HG03558 (cell line): ENCODE data around the gene ALCAM.

Experiments
- ATAC-seq: cut with Tn5 transposase; IDR thresholded peaks from one replicate; pipeline ENCODE4 v1.9.1; 2021; ENCODE audit warnings: moderate number of reproducible peaks; ENCODE audit not compliant: unreplicated experiment; ENCODE audit errors: extremely low read depth

ALCAM gene

DNA sequence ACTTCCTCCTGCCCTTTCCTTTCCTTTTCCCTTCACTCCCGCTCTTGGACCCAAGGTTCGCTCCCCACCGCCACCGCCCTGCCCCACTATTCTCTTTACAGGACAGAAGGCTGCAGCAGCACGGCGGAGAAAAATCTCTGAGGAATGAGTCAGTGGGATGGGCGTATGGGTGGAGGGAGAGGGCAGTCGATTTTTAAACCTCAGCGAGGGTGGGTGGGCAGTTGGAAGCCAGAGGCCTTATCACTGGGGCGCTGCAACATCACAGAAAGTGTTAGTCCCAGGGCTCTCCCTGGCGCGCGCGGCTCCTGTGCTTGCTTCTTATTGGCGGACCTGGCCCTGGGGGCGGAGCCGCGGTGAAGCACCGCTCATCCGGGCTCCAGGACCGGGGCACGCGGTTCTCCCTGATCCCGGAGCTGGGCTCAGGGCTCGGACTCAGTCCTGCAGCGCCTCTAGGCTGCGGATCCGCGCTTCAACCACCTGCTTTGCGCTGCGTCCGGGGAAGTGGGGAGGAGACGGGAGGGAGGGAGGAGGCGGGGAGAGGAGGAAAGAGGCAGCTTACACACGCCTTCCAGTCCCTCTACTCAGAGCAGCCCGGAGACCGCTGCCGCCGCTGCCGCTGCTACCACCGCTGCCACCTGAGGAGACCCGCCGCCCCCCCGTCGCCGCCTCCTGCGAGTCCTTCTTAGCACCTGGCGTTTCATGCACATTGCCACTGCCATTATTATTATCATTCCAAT lies at the start of gene ALCAM:
ALCAM (plus strand) TSS at position 584 of the 737 bp plus-strand sequence.
- peak; percentile 42 for ATAC-seq

DNA sequence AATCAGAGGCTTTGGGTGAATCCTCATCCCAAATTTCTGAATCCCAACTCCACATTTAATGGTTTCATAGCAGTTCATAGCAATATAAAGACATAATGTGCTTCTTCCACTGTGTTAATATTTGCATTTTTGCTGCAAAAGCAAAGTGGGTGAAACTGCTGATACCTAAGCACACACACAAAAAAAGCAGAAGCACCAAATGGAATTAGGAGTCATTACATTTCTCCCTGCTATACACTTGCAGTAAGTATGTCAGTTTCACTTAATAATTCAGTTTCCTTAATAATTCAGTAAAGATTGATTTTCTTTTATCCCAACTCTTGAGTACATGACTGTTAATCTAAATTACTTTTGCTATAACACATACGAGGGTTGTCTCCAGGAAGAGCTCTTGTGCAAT lies 48.9 kb upstream of the ALCAM start:
- no peak for ATAC-seq

DNA sequence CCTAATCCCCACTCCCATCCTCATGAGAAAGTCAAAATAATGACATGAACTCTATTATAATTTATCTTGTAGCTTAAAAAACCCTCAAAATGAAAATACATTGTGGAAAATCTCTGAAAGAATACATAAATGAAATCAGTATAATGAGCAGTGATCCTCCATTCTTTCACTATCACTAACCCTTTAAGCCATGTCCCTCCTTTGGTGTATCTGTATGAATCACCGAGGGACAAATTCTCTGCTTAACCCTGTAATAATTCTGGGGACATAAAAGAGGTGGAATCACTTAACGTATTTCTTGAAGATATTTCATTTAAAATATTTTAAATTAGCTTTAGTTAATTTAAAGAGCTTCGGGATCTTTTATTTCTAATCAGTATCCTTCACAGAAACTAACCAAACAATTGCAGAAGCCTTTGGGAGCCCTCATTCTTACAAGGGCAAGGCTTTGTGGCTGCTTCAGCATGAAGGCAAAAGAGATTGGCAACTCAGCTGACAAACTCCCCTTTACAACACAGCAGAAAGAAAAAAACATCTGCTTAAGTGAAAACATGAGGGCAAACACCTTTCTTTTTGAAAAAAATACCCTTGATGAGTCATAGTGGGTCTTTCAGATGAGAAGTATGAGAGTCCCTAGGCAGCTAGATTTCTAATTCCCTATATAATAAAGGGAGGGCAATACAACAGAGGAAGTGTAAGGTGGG lies 44.0 kb upstream of the ALCAM start:
- peak; percentile 96 for ATAC-seq

DNA sequence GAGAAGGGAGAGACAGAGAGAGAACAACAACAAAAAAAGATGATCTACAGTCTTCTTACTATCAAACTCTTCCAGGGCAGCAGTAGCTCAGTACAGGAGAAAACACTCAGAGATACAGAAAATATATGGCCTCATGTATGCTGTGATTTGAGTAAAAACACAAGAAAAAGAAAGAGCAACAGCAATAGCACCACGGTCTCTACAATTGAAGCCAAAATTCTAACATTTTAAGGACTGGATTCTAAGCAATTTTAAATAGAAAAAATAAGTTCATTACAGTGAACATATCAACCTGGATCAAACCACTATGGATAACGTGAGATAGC lies 43.5 kb upstream of the ALCAM start:
- peak; percentile 22 for ATAC-seq

DNA sequence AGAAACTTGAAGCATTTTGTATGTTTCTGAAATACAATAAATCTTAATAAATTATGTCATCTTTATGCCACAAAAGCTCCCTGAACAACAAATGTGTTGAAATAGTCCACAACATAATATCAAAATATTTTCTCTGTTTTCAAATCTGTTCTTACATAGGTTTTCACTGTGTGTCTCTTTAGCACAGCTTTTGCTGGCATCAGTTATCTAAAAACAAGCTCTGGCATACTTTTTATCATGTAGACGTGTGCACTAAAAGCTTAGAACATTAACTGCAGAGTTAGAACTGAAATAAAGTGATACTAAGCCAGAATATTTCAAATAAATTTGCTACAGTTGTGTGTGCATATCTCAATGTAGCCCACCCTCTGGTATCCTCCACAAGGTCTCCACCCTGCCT lies 41.8 kb upstream of the ALCAM start:
- ATAC-seq, result no peak

DNA sequence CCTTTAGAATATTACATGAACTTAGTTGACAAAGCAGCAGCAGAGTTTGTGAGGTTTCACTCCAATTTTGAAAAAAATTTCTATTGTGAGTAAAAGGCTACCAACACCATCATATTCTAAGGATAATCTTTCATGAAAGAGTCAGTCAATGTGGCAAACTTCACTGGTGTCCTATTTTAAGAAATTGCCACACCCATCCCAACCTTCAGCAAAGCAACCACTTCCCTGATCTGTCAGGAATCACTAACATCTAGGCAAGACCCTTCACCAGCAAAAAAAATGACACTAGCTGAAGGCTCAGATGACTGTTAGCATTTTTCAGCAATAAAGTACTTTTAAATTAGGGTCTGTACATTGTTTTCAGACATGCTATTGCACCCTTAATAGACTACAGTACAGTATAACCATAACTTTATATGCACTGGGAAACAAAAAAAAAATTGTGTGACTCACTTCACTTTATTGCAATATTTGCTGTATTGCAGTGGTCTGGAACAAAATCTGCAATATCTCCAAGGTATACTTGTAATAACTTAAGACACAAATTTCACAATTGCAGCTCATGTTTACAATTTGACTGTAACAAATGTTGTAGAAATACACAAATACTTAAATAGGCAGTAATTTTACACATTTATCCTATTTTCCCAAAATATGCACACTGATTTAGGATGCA lies 38.9 kb upstream of the ALCAM start:
- ATAC-seq, result no peak

DNA sequence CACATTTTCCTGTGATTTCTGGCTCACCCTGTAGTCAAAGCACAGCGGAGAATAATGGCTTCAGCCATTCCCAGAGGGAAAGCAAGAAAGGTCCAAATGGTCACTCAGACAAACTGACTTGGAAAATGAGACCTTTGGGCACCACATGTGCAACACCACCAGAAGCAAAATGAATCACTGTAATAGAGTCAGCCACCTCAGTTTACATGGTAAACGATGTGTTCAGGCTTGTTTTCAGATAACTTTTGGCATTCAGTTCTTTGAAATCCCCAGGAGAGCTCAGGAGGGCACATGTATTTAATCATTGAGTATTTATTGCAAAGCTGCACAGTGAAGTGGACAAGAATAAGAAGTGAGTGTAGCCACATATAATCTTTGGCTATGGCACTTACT lies 38.4 kb upstream of the ALCAM start:
- no peak for ATAC-seq

DNA sequence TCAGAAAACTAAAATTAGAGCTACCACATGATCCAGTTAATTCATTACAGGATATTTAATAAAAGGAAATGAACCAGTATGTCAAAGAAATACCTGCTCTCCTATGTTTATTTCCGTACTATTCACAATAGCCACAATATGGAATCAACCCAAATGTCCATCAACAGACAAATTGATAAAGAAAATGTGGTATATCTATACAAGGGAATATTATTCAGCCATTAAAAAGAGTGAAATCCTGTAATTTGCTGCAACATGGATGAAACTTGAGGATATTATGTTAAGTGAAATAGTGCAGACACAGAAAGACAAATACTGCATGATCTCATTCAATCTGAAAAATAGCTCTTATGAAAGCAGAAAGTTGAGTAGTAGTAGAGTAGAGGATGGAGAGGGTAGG lies 33.7 kb upstream of the ALCAM start:
- no peak for ATAC-seq

DNA sequence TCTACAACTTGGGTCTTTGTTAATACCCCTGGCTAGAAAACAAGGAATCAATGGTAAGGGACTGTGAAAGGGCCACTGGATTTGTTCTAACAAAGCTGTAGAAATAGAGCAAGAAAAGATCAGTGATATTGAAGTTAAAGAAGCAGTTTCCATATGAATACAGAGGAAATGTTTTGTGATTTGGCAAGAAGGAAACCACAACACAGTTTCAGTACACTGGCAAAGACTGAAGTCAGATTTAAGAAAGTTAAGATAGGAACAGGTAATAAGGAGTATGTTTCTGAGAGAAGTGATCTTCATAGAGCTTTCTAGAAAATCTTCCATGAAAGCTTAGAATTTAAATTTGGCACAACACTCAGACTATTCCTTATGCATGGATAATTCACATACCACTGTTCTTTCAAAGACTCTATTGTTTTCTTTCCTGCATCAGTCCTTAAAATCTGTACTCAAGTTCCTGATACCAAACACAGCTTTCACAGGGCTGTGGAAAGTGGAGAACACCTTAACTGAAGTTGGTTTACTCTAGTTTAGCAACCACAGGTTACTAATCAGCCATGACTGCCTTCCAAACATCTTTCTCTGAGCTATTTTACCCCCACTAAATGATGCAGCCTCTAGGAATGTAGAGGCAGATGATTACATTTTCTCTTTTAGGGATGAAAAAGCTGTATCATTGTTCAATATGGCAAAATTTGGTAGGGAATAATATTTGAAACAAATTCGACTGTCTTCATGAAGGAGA lies 32.4 kb upstream of the ALCAM start:
- ATAC-seq, result peak; percentile 62

DNA sequence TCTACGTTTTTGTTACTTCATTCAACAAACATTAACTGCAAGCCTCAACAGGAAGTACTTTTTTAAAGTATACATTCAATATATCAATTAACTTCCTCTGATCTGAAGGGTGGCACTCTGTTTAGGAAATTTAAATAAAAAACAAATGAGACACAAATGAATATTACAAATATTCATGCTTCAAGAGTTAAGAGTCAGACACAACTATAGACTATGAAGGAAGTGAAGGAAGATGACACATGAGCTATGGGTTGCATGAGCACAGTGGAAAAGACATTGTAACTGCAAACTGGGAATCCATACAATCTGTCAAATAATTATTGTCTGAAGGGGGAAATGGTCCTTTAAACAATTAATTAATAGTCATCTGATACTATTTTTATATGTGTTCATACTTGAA lies 26.8 kb upstream of the ALCAM start:
- no peak for ATAC-seq

DNA sequence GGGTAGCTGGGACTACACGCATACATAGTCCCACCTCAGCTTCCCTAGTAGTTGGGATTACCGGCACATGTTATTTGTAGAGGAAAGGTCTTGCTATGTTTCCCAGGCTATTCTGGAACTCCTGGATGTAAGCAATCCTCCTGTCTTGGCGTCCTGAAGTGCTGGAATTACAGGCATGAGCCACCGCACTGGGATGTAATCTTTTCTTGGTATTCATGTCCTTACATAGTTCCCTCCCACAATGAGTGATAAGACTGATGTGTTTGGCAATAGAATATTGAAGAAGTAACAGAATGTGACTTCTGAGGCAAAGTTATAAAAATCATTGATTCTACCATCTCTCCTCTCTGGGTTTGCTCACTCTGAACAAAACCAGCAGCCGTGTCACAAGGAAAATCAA lies 22.7 kb upstream of the ALCAM start:
- no peak for ATAC-seq

DNA sequence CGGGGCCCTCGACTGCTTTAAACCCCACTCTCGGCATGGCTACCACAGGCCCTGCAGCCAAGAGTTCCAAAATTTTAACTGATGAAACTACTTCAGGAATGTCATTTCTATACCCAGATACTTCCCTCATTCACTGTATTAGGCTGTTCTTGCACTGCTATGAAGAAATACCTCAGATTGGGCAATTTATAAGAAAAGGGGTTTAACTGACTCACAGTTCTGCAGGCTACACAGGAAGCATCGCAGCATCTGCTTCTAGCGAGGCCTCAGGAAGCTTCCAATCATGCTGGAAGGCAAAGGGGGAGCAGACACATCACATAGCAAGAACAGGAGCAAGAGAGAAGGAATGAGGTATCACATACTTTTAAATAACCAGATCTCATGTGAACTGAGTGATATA lies 21.6 kb upstream of the ALCAM start:
- ATAC-seq, result no peak

DNA sequence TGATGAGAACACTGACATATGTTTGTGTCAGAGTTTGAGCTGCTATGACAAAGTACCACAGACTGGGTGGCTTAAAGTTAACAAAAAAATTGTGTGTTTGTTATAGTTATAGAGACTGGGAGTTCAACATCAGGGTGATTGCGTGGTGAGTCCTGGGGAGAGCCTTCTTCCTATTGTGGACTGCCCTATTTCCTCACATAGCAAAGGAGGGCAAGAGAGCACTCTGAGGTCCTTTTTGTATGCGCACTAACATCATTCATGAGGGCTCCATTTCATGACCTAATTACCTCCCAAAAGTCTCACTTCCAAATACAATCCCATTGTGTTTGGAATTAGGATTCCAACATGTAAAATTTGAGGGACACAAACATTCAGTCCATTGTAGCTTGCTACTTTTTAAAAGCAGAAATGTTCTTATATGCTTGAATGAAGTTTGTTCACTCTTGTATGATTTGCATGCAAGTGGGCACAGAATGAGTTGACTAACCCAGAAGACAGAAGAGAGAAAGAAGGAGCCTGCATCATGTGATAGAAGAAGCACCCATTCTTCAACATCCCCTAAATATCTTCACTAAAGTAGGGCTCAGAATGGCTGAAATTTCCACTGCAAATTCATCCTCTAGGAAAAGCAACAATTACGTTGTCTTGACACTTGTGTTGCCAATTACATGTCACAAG lies 18.9 kb upstream of the ALCAM start:
- ATAC-seq, result peak; percentile 72

DNA sequence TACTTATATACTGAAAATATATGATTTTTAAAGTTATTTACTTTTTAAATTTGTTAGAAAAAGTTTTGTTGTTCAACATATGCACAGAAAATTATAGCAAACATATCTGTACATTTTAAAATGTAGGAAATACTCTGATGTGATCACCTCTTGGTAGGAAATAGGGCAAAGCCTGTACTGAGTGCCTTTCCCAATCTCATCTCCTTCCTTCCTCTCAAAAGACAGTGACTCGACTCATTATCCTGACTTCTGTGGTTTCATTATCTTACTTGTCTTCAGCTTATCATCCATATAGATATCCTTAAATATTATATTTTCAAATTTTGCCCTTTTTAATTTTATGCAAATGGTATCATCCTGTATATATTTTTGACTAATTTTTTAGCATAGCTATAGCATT lies 18.4 kb upstream of the ALCAM start:
- no peak for ATAC-seq

DNA sequence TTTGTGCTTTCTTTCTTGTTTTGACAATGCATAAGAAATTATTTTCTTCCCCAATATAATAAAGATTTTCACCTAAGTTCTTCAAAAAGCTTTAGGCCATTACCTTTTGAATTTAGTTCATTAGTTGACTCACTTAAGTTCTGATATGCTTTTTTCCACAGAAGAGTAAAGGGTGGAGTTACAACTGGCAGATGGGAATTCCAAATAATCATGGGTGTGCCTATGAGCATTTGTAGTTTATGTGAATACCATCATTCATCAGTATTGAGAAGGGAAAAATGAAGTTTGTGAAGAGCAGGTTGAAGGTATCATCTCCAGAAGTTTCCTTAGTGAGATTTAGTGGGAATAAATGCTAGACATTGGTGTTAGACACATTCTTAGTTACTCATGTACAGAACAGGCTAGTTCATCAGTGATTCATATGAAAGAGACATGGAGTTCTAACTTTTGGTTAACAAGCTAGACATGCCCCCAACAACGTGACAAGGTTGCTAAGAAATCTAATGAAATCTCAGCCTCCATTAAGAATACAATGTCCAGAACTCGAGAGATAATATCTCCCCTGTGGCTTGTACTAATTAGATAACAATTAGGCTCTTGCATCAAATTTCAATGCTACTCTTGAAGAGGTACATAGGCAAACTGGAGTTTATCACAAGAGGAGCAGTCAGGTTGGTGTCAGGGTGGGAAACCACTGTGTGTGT lies 16.9 kb upstream of the ALCAM start:
- no peak for ATAC-seq

DNA sequence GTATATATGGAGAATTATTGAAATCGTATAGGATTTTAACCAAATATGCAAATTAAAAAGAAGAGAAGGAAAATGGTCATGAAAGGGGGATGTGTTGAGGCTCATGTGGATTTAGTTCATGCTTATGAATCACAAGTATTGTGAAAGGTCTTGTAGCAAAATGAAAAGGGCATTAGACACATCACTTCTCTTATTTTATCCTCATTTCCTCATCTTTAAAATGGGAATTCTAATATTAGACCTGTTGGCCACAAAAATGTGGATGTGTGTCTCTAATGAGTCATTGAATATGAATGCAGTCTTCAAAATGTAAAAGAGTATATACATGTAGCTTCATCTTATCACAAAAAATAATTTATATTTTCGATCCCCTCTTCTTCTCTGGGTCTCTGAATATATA lies 14.9 kb upstream of the ALCAM start:
- no peak for ATAC-seq

DNA sequence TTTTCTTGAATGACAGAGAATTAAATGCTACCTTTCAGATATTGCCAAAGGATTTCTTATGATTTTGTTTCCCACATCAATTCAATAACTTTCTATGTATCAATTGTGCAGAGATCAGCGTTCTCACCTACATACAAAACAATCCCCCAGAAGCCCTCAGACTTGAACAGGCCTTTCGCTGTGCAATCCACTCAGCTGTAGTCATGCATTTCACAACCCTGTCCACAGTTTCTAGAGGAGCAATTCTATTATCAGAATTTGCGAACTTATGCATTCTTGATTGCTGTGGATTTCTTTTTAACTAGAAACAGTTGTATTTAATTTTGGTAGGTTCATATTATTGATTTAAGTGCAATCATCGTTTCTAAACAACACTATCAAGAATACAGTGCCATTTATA lies 13.7 kb upstream of the ALCAM start:
- no peak for ATAC-seq

DNA sequence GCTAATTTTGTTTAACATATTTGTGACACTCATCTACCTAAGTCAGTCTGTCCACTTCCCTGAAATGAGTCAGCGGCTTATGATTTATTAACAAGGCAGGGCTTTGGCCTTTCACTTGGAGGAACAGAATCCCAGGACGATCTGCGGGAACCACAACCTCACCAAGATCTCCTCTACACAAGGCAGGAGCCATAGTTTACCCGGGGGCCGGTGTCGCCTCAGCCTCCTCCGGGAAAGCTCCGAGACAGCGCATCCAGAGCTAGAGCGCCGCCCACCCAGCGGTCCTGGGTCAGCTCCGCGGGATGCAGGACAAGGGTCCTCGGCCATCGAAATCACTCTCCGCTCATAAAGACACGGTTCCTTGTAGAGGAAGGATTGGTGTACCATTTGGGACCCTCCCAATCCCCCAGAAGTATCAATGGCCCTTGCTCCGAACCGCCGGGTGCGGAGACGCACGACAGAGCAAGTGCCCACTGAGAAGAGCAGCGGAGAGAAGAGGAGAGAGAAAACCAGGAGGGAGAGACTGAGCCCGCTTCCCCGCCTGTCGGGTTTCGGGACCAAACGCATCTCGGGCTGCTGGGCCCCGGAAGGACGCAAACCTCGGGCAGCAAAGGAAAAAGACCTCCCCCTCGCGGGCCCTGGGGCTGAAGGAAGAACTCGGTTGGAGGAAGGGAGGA lies 13.1 kb upstream of the ALCAM start:
- no peak for ATAC-seq

DNA sequence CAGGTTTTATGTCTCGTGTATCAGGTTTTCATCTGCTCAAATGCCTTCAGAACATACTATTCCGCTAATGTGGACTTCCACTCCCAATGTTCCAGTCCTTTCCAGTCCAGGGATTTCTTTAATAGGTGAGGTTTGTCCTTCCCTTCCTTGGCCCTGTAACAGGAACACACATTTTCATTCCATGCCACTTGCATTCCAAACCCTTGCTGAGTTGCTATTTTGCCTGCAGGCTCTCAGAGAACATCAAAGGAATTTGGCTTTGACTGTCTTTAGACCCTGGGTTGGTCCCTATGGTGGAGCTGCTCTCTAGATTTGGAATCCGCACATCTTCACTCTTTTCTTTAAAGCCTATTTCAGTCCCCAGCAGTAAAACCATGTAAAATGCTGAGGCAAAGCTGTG lies 12.3 kb upstream of the ALCAM start:
- ATAC-seq, result no peak
